ENCODE measurements around the gene CSF1. TPM values are rescaled to one million over a fixed set of nuclear protein-coding genes. Genes with fewer than 3 reads are reported as not detected.
A peak's percentile ranks its signal among the peaks of the same experiment; 100 is the strongest.

Gene CSF1
- total and polyA plus RNA-seq, 2 of the 13 experiments (the other 11 are each of a cell fraction or from before 2014, with no cell fraction given), result 4.6 to 13.3 TPM

GRCh38 chr1:109882288-109883245, 28.1 kb upstream of the CSF1 start (continued):
- TF ChIP-seq STAG1 (CRISPR knock-in tag; IDR thresholded peaks at IDR 0.05), result peak; percentile 32
- no peak for TF ChIP-seq PCBP1 (IDR thresholded peaks at IDR 0.05; ENCODE audit: borderline replicate concordance, low read depth, low read length)
- TF ChIP-seq NFKBIZ (CRISPR knock-in tag; IDR thresholded peaks at IDR 0.05), result no peak
- TF ChIP-seq, protein P1, sequence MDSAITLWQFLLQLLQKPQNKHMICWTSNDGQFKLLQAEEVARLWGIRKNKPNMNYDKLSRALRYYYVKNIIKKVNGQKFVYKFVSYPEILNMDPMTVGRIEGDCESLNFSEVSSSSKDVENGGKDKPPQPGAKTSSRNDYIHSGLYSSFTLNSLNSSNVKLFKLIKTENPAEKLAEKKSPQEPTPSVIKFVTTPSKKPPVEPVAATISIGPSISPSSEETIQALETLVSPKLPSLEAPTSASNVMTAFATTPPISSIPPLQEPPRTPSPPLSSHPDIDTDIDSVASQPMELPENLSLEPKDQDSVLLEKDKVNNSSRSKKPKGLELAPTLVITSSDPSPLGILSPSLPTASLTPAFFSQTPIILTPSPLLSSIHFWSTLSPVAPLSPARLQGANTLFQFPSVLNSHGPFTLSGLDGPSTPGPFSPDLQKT (CRISPR knock-in tag; IDR thresholded peaks at IDR 0.05; ENCODE audit: borderline replicate concordance), result no peak
- TF ChIP-seq TCF12 (IDR thresholded peaks at IDR 0.05), result no peak
- 0 out of 2 replicates have a peak, but pooled peaks have one; percentile 59 for TF ChIP-seq TCF12 (CRISPR knock-in tag; IDR thresholded peaks at IDR 0.05)
- no peak for TF ChIP-seq ZNF296 (CRISPR knock-in tag; conservative IDR thresholded peaks at IDR 0.05)
- peak; percentile 55; the same call in 1 of the 2 replicates for TF ChIP-seq ZNF441 (CRISPR knock-in tag; IDR thresholded peaks at IDR 0.05; ENCODE audit: borderline replicate concordance)
- TF ChIP-seq SMAD3 (CRISPR knock-in tag; IDR thresholded peaks at IDR 0.05), result 0 out of 2 replicates have a peak, but pooled peaks have one; percentile 19
- no peak for TF ChIP-seq DNMT1 (CRISPR knock-in tag; IDR thresholded peaks at IDR 0.05)
- TF ChIP-seq, protein P2, sequence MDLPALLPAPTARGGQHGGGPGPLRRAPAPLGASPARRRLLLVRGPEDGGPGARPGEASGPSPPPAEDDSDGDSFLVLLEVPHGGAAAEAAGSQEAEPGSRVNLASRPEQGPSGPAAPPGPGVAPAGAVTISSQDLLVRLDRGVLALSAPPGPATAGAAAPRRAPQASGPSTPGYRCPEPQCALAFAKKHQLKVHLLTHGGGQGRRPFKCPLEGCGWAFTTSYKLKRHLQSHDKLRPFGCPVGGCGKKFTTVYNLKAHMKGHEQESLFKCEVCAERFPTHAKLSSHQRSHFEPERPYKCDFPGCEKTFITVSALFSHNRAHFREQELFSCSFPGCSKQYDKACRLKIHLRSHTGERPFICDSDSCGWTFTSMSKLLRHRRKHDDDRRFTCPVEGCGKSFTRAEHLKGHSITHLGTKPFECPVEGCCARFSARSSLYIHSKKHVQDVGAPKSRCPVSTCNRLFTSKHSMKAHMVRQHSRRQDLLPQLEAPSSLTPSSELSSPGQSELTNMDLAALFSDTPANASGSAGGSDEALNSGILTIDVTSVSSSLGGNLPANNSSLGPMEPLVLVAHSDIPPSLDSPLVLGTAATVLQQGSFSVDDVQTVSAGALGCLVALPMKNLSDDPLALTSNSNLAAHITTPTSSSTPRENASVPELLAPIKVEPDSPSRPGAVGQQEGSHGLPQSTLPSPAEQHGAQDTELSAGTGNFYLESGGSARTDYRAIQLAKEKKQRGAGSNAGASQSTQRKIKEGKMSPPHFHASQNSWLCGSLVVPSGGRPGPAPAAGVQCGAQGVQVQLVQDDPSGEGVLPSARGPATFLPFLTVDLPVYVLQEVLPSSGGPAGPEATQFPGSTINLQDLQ (CRISPR knock-in tag; IDR thresholded peaks at IDR 0.05), result peak; percentile 73
- TF ChIP-seq, protein P3, sequence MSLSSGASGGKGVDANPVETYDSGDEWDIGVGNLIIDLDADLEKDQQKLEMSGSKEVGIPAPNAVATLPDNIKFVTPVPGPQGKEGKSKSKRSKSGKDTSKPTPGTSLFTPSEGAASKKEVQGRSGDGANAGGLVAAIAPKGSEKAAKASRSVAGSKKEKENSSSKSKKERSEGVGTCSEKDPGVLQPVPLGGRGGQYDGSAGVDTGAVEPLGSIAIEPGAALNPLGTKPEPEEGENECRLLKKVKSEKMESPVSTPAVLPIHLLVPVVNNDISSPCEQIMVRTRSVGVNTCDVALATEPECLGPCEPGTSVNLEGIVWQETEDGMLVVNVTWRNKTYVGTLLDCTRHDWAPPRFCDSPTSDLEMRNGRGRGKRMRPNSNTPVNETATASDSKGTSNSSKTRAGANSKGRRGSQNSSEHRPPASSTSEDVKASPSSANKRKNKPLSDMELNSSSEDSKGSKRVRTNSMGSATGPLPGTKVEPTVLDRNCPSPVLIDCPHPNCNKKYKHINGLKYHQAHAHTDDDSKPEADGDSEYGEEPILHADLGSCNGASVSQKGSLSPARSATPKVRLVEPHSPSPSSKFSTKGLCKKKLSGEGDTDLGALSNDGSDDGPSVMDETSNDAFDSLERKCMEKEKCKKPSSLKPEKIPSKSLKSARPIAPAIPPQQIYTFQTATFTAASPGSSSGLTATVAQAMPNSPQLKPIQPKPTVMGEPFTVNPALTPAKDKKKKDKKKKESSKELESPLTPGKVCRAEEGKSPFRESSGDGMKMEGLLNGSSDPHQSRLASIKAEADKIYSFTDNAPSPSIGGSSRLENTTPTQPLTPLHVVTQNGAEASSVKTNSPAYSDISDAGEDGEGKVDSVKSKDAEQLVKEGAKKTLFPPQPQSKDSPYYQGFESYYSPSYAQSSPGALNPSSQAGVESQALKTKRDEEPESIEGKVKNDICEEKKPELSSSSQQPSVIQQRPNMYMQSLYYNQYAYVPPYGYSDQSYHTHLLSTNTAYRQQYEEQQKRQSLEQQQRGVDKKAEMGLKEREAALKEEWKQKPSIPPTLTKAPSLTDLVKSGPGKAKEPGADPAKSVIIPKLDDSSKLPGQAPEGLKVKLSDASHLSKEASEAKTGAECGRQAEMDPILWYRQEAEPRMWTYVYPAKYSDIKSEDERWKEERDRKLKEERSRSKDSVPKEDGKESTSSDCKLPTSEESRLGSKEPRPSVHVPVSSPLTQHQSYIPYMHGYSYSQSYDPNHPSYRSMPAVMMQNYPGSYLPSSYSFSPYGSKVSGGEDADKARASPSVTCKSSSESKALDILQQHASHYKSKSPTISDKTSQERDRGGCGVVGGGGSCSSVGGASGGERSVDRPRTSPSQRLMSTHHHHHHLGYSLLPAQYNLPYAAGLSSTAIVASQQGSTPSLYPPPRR (CRISPR knock-in tag; IDR thresholded peaks at IDR 0.05; ENCODE audit: borderline replicate concordance), result peak; percentile 80; the same call in 1 of the 2 replicates
- TF ChIP-seq, protein P4, sequence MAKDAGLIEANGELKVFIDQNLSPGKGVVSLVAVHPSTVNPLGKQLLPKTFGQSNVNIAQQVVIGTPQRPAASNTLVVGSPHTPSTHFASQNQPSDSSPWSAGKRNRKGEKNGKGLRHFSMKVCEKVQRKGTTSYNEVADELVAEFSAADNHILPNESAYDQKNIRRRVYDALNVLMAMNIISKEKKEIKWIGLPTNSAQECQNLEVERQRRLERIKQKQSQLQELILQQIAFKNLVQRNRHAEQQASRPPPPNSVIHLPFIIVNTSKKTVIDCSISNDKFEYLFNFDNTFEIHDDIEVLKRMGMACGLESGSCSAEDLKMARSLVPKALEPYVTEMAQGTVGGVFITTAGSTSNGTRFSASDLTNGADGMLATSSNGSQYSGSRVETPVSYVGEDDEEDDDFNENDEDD (CRISPR knock-in tag; IDR thresholded peaks at IDR 0.05; ENCODE audit: borderline replicate concordance), result peak; percentile 69; the same call in 1 of the 2 replicates
- 0 out of 2 replicates have a peak, but pooled peaks have one; percentile 20 for TF ChIP-seq ZNF205 (CRISPR knock-in tag; IDR thresholded peaks at IDR 0.05)
- no peak for TF ChIP-seq SOX6 (IDR thresholded peaks at IDR 0.05)
- TF ChIP-seq SOX6 (CRISPR knock-in tag; IDR thresholded peaks at IDR 0.05), result peak; percentile 91

All from HepG2 (cell line).